ENCODE measurements around the gene GRWD1.

GRWD1 gene

GRCh38 chr19:48498595-48499311 is 53.0 kb downstream of the GRWD1 start:
- Histone ChIP-seq H3K27me3 (ENCODE audit: insufficient read depth, poor library complexity, severe bottlenecking) (no peaks in the 10 kb centered on the region), H3K4me3 (ENCODE audit: severe bottlenecking) (no peak overlapping the region), H3K9me3 (ENCODE audit: severe bottlenecking) (no peaks in the 10 kb centered on the region), H3K27ac (ENCODE audit: poor library complexity, severe bottlenecking) (no peak overlapping the region), H3K36me3 (ENCODE audit: low read depth) (no peaks in the 10 kb centered on the region), H3K4me1 (ENCODE audit: insufficient read depth, poor library complexity, severe bottlenecking) (peaks cover 4% of the 10 kb centered on the region)
- no peak for TF ChIP-seq CTCF (IDR thresholded peaks at IDR 0.05; ENCODE audit: poor library complexity, severe bottlenecking)
- peak; percentile 51 for DNase-seq (ENCODE audit: low spot score)
- no peak for ATAC-seq (ENCODE audit: low read depth)

GRCh38 chr19:48499316-48500090 is 53.7 kb downstream of the GRWD1 start:
- H3K27me3 ChIP-seq (ENCODE audit: insufficient read depth, poor library complexity, severe bottlenecking): no peaks in the 10 kb centered on the region
- ATAC-seq (ENCODE audit: low read depth): no peak
- H3K4me3 ChIP-seq (ENCODE audit: severe bottlenecking): no peak overlapping the region
- no peak for TF ChIP-seq CTCF (IDR thresholded peaks at IDR 0.05; ENCODE audit: poor library complexity, severe bottlenecking)
- H3K4me1 ChIP-seq (ENCODE audit: insufficient read depth, poor library complexity, severe bottlenecking): peaks cover under 1% of the 10 kb centered on the region
- no peaks in the 10 kb centered on the region for H3K9me3 ChIP-seq (ENCODE audit: severe bottlenecking)
- H3K36me3 ChIP-seq (ENCODE audit: low read depth): no peaks in the 10 kb centered on the region
- H3K27ac ChIP-seq (ENCODE audit: poor library complexity, severe bottlenecking): no peak overlapping the region
- DNase-seq (ENCODE audit: low spot score): peak; percentile 55

GRCh38 chr19:48500830-48501493 is 55.2 kb downstream of the GRWD1 start:
- ATAC-seq (ENCODE audit: low read depth) (peak; percentile 1; the same call in 2 of the 3 replicates), DNase-seq (ENCODE audit: low spot score) (peak; percentile 66)
- Histone ChIP-seq H3K4me1 (ENCODE audit: insufficient read depth, poor library complexity, severe bottlenecking) (no peaks in the 10 kb centered on the region), H3K27ac (ENCODE audit: poor library complexity, severe bottlenecking) (peak overlapping the region; percentile 57), H3K27me3 (ENCODE audit: insufficient read depth, poor library complexity, severe bottlenecking) (no peaks in the 10 kb centered on the region), H3K4me3 (ENCODE audit: severe bottlenecking) (peak overlapping the region; percentile 52), H3K9me3 (ENCODE audit: severe bottlenecking) (no peaks in the 10 kb centered on the region), H3K36me3 (ENCODE audit: low read depth) (no peaks in the 10 kb centered on the region)
- TF ChIP-seq CTCF (IDR thresholded peaks at IDR 0.05; ENCODE audit: poor library complexity, severe bottlenecking): no peak

- H3K27ac ChIP-seq (ENCODE audit: poor library complexity, severe bottlenecking): peak overlapping the region; percentile 57
- DNase-seq (ENCODE audit: low spot score) (peak; percentile 99), ATAC-seq (ENCODE audit: low read depth) (peak; percentile 83)
- peak overlapping the region; percentile 52 for H3K4me3 ChIP-seq (ENCODE audit: severe bottlenecking)
- H3K9me3 ChIP-seq (ENCODE audit: severe bottlenecking): no peaks in the 10 kb centered on the region
- no peaks in the 10 kb centered on the region for H3K27me3 ChIP-seq (ENCODE audit: insufficient read depth, poor library complexity, severe bottlenecking)
- no peaks in the 10 kb centered on the region for H3K4me1 ChIP-seq (ENCODE audit: insufficient read depth, poor library complexity, severe bottlenecking)
- H3K36me3 ChIP-seq (ENCODE audit: low read depth): no peaks in the 10 kb centered on the region
- no peak for TF ChIP-seq CTCF (IDR thresholded peaks at IDR 0.05; ENCODE audit: poor library complexity, severe bottlenecking)
Measured at GRCh38 chr19:48501494-48502349, 55.9 kb downstream of the GRWD1 start.
